Activated naive CD4-positive, alpha-beta T cell (primary cell): ENCODE data around the gene CLEC16A.

Experiments
- DNase-seq, 4 experiments: peaks; one replicate each; lab custom pipeline; 2025; lab: John Stamatoyannopoulos, UW

CLEC16A gene

DNA sequence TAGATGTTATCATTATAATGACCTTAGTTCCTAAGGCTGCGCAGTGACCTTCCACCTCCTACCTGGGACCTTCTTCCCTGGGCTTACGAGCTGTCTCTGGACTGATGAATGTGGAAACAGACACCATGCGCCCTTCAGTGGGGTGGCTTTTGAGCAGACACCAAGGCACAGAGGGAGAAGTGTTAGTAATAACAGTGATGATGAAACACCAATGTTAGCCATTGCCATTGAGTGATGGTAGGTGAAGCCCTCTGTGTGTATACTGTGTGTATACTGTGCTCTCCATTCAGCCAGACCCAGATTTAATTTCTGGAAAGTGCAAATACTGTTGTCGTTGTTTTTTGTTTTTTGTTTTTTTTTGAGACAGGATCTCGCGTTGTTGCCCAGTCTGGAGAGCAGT is 44.5 kb downstream of the CLEC16A start:
- DNase-seq, result no peak

DNA sequence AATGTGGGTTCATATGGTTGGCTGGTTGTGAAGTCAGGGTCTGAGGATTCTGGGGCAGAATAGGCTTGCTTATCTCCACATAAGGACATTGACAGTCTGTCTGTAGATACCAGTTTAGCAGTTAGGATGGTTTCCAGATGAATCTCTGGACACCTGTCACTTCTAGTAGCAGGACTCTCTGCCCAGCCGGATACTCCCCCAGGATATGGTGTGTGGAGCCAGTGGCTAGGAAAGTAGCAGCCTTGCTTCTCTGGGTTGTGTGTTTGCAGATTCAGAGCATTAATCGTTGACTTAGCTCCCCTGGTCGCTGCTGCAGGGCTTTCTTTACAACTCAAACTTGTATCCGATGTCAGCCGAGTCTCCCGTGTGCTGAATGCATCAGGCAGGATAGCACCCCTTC is 45.2 kb downstream of the CLEC16A start:
- no peak for DNase-seq

- no peak for DNase-seq
Measured at GRCh38 chr16:10990378-10990777, 46.0 kb downstream of the CLEC16A start.

GRCh38 chr16:10992112-10992511 is 47.7 kb downstream of the CLEC16A start:
- DNase-seq, result no peak

DNA sequence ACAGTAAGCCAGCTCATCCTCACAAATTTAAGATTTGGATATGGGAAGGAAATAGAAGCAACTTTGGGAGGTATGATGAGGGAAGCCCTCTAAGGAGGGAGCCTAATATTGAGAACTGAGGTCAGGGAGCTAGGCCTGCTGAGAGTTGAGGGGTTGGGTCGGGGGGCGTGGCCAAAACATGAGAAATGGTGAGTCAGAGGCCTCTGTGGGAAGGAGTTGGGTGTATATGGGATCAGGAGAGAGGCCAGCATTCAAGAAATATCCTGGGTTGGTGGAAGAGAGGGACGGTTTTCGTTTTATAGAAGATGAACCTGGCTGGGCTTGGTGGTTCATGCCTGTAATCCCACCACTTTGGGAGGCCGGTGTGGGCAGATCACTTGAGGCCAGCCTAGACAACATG is 48.4 kb downstream of the CLEC16A start:
- no peak for DNase-seq

DNA sequence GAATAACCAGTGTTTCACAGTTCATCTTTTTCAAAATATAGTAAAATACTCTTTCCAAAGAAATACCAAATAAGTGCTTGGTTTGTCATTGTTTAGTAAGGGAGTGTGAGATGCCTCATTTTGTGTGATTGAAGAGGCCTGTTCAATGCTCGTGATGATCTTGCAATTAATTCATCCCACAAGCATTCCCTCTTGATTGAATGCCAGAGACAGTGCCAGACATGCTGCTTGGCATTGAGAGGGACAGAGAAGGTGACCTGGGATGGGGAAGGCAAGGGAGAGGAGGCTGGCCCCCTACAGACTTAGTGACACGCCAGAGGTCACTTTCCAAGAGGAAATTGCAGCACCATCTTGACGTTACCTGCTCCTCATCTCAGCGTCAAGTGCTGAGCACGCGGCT is 49.3 kb downstream of the CLEC16A start:
- no peak for DNase-seq

GRCh38 chr16:10994571-10994970 is 50.2 kb downstream of the CLEC16A start:
- DNase-seq, result no peak

- DNase-seq, result no peak
Measured at GRCh38 chr16:10995565-10995964, 51.2 kb downstream of the CLEC16A start.

DNA sequence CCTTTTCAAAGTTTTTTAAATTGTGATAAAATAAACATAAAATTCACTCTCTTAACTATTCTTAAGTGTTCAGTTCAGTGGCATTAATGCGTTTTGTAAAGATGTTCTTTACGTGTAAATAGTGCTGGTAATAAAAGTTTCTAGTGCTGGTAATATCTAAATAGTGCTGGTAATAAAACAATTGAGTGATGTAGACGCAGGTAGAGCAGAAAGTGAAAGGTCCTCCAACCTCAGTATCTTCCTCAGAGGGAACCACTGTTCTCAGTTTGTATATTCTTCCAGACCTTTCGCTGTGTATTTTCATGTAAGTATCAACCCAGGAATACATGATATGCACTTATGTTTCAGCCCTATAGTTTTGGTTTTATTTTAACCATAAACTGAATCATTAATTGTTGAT is 53.1 kb downstream of the CLEC16A start:
- DNase-seq, result no peak

DNA sequence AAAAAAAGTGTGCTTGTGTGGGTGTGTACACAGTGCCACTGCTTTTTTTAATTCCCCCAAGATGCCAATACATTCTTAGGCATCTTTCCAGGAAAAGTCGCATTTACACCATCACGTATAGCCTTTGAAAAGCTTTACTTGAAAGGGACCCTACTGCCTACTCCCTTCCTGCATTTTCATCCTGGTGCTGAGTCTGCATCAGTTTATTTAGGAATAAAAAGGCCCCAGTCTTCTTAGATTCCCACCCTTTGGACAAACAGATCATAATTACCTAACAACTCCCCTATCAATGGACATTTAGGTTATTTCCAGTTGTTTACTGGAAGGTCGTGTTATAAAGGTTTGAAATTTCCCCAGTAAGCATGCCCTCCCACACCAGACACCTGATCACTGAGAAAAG is 54.9 kb downstream of the CLEC16A start:
- DNase-seq, result no peak

DNA sequence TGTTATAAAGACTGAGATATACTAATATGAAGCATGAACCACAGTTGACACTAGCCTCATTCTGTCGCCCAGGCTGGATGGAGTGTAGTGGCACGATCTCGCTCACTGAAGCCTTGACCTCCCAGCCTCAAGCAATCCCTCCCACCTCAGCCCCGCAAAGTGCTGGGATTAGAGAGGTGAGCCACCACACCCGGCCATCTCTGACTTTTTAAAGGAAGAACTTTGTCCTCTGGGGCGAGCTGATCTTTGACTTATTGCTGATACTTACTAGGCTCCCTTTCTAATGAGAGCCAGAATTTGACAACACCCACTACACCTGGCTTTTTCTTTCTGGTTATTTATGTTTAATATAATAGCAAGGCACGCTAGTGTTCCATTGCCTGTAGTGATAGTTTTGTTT is 57.2 kb downstream of the CLEC16A start:
- no peak for DNase-seq

- DNase-seq, result no peak
Measured at GRCh38 chr16:11003141-11003540, 58.8 kb downstream of the CLEC16A start.

- DNase-seq, result no peak
Measured at GRCh38 chr16:11004351-11004750, 60.0 kb downstream of the CLEC16A start.

GRCh38 chr16:11004973-11005610 is 60.7 kb downstream of the CLEC16A start:
- DNase-seq, result no peak

DNA sequence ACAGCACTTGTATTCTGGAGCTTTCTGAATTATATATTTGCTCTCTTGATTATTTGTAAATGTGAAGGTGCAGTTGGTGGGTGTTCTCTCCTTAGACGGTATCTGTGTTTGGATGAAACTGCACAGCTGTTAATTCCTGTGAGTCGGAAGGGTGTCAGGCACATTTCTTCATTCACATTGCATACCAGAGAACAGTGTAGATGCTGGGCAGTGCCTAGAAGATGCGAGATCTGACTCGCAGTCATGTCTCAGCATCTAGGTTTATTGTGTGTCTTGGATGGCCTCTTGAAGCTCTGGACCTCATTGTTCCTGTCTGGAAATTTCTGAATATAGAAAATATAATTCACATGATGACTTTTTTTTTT is 61.2 kb downstream of the CLEC16A start:
- no peak for DNase-seq

DNA sequence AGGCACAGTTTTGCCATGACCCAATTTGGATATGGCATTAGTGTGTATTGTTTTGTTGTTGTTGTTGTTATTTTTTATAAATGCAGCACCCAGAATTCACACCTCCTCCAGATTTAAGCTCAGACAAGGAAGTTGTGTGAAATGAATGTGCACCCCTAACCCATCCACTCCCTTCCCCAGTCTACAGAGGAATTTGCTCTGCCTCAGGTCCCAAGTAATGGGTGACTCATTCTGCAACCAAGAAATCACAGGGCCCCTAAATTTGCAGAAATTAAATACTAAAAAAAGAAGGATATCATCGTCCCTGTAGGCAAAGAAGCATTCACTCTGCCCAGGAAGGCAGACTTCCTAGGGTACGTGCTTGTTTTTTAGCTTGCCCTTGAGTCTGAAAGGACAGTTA is 62.3 kb downstream of the CLEC16A start:
- DNase-seq, result no peak

GRCh38 chr16:11007714-11008280 is 63.4 kb downstream of the CLEC16A start:
- no peak for DNase-seq

DNA sequence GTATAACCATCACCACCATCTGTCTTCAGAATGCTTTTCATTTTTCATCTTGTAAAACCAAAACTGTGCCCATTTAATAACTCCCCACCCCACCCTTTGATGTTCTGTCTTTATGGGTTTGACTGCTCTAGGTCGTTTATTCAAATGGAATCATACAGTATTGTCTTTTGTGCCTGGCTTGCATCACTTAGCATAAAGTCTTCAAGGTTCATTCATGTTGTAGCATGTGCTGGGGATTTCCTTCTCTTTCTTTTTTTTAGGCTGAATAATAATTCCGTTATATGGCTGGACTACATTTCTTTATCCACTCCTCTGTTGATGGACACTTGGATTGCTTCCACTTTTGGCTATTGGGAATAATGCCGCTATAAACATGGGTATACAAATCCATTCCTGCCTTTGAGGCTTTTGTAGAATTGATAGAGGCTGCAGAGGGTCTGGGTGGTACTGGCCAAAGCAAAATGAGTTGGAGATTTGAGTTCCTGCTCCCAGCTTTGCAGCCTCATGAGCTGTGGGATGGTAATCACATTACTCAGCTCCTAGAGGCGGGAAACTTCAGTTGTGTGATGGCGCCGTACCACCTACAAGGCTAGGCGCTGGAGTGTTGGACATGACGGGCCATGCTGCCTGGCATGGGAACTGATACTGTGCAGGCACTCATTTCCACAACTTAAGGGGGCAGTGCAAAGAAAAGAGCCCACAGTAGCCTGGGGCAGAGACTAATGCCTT is 64.8 kb downstream of the CLEC16A start:
- no peak for DNase-seq

DNA sequence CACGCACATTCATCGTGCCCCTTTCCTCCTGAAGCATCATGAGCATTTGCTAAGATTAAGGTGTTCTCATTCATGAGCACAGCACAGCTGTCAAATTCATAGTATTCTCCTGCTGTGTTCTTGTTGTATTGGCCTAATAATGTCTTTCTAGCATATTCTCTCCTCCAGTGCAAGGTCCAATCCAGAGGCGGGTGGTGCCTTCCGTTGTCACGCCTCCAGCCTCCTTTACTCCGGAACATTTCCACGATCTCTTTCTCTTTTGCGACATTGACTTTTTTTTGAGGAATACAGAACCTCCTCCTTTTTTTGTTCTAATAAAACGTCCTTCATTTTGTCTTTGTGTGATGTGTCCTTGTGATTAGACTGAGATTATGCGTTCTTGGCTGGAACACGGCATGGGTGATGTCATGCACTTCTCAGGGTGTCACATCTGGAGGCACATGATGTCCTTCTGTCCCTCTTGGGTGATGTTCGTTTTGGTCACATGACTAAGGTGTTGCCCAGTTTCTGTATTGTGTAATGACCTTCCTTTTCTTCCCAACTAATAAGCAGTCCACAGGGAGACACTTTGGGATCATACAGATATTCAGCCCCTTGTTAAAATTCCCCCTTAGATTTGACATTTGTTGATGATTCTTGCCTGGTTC is 66.3 kb downstream of the CLEC16A start:
- DNase-seq, result no peak

DNA sequence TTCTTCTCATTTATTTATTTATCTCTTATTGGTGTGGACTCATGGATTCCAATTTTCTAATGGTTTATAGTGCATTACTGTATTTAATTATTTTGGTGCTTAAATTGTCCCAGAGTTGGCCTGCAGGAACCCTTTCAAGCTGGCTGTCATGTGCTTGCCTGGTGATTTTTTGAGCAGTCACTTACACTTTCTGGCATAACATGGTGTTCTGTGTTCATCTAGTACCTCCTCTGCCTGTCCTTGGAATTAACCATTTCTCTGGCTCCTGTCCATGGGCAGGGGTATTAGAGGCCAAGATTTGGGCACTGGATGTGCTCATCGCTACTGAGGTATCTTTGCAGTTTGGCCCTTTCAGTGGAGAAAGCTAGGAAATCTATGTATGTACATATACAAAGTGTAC is 67.0 kb downstream of the CLEC16A start:
- DNase-seq, result no peak

DNA sequence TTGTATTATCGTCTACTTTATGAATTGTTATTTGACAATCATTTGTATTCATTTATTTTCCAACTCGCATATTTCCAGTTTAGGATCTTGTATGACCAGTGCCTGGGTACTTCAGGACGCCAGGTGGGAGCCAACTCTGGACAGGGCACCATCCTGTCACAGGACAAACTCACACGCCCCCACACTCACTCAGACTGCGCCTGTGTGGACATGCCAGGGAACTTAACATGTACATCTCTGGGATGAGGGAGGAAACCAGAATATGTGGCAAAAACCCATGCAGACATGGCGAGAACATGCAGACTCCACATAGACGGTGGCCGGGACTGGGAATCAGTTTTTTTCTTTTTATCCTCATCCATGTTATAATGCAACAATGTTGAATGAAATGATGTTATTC is 68.5 kb downstream of the CLEC16A start:
- no peak for DNase-seq

GRCh38 chr16:11014136-11014535 is 69.8 kb downstream of the CLEC16A start:
- no peak for DNase-seq

DNA sequence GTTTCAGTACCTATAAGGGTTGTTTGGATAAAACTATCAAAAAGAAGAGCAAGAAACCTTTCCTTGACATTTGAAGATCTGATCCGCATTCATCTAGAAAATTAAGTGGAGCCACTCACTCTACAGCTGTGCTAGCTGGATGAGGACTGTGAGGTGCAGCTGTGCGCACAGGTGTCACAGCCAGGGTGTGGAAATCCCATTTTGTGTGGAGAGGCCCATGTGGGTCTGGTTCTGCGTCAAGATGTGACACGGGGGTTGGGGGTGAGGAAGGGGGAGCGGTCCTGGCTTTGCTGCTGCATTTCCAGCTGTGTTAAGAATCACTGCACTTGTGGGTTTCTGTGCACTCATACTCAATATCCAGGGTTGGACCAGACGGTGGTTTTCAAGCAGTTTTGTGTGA is 70.7 kb downstream of the CLEC16A start:
- no peak for DNase-seq
